Adrenal gland (tissue), 5 donors: ENCODE measurements around the gene STARD7.

Experiments used
- CTCF ChIP-seq, 6 experiments: fragments of 450-650 bp in 4 of 6; fragments of 200-600 bp in 2 of 6; sonication (generic) in 1 of 6; IDR thresholded peaks; 1 replicate in 5 of 6; 2 replicates in 1 of 6; pipeline versions ENCODE4 v1.5.1 to v1.8.0; 2016 to 2021; ENCODE audit warnings: antibody characterized with exemption in 6 of 6, mild to moderate bottlenecking in 2 of 6, moderate library complexity in 1 of 6
- POLR2A ChIP-seq, 2 donors: fragments of 450-650 bp; IDR thresholded peaks; one replicate each; pipeline ENCODE4 v1.6.1; 2017; ENCODE audit warnings: antibody characterized with exemption in 2 of 2, mild to moderate bottlenecking in 2 of 2, moderate library complexity in 1 of 2
- donor health status: DM: no; HTN: no; CAD: no.

- TF ChIP-seq CTCF (IDR thresholded peaks at IDR 0.05): no peak
- no peak for TF ChIP-seq POLR2A (IDR thresholded peaks at IDR 0.05)
Observed at GRCh38 chr2:96240341-96241038, 31.9 kb upstream of the STARD7 start.
